K562 (cell line): ENCODE results near the gene TLCD4. TPM values are rescaled to one million over a fixed set of nuclear protein-coding genes. Genes with fewer than 3 reads are reported as not detected.
A peak's percentile ranks its signal among the peaks of the same experiment; 100 is the strongest.

Source experiments
- CXXC5 ChIP-seq: fragments of 250-450 bp; sonication (Bioruptor Pico); IDR thresholded peaks from 2 replicates; pipeline ENCODE4 v1.8.0; 2022; ENCODE audit warnings: inconsistent platforms, mild to moderate bottlenecking, moderate library complexity
- EP400 ChIP-seq: fragments of 450-650 bp; IDR thresholded peaks from 2 replicates; pipeline ENCODE4 v1.6.1; 2017; ENCODE audit warnings: antibody characterized with exemption, mild to moderate bottlenecking, moderate library complexity
- IRF2 ChIP-seq: sonication (generic); formaldehyde crosslinking; IDR thresholded peaks from 2 replicates; pipeline ENCODE4 v1.8.1; 2022; ENCODE audit warnings: mild to moderate bottlenecking, missing genetic modification reagents
- NONO ChIP-seq, 2 experiments: fragments of 200-400 bp in 1 of 2; fragments of 450-650 bp in 1 of 2; formaldehyde crosslinking in 1 of 2; IDR thresholded peaks; 2 replicates each; pipeline ENCODE4 v1.6.1; 2017; ENCODE audit warnings: low read depth in 2 of 2, mild to moderate bottlenecking in 2 of 2, moderate library complexity in 2 of 2, low read length in 1 of 2
- PPARD ChIP-seq: fragments of 250-450 bp; sonication (Bioruptor Pico); IDR thresholded peaks from 2 replicates; pipeline ENCODE4 v1.8.0; 2022; ENCODE audit warnings: inconsistent platforms, mild to moderate bottlenecking, moderate library complexity
- SMARCE1 ChIP-seq: fragments of 450-650 bp; IDR thresholded peaks from 2 replicates; pipeline ENCODE4 v1.7.1; 2016; ENCODE audit warnings: mild to moderate bottlenecking
- SOX6 ChIP-seq: fragments of 450-650 bp; IDR thresholded peaks from 2 replicates; pipeline ENCODE4 v1.6.1; 2014; ENCODE audit warnings: mild to moderate bottlenecking
- U2AF1 ChIP-seq: fragments of 200-400 bp; formaldehyde crosslinking; optimal IDR thresholded peaks from 2 replicates; pipeline ENCODE3; 2017; ENCODE audit warnings: mild to moderate bottlenecking, low read depth, low read length, moderate library complexity
- YY1 ChIP-seq, 3 experiments: IDR thresholded peaks; 2 replicates each; pipeline ENCODE4 v1.6.1; 2011; ENCODE audit warnings: low read length in 2 of 3, mild to moderate bottlenecking in 2 of 3, moderate library complexity in 2 of 3, borderline replicate concordance in 1 of 3, control low read depth in 1 of 3, low read depth in 1 of 3; ENCODE audit not compliant: insufficient read depth in 3 of 3, insufficient replicate concordance in 2 of 3, control insufficient read depth in 1 of 3, insufficient read length in 1 of 3; ENCODE audit errors: extremely low read depth in 1 of 3
- ZBED1 ChIP-seq: IDR thresholded peaks from 2 replicates; pipeline ENCODE4 v1.6.1; 2014
- polyA plus RNA-seq, 8 experiments: library from polyadenylated mRNA; depleted of rRNA in 4 of 8; stranded (reverse) in 5 of 8; unstranded in 3 of 8; fragments of >200 nt; fragmentation: Nextera tagmentation in 2 of 8; fragmentation: Illumina TruSeq in 1 of 8; extraction: Ambion mirVana in 2 of 8; extraction: Trizol in 1 of 8; gene quantifications; 2 replicates each; pipeline versions ENCODE4 v1.2.1 to v1.2.3, GENCODE V29; 2011 to 2014; ENCODE audit warnings: inconsistent platforms in 1 of 8, missing spikeins in 1 of 8
- total RNA-seq, 7 experiments: library from RNA; depleted of rRNA in 6 of 7; stranded (reverse); fragments of >200 nt in 6 of 7; fragmentation: Illumina TruSeq in 2 of 7; extraction: Trizol in 2 of 7; gene quantifications; 2 replicates each; pipeline versions ENCODE4 v1.2.1 to v1.2.3, GENCODE V29; 2011 to 2021; ENCODE audit warnings: low replicate concordance in 1 of 7
- TF ChIP-seq, protein P1 (sequence below): fragments of 450-650 bp; IDR thresholded peaks from 2 replicates; pipeline ENCODE4 v1.7.1; 2018; ENCODE audit warnings: mild to moderate bottlenecking, low read depth; ENCODE audit not compliant: partially characterized antibody
- TF ChIP-seq, protein P2 (sequence below): fragments of 450-650 bp; IDR thresholded peaks from 2 replicates; pipeline ENCODE4 v1.6.1; 2016; ENCODE audit warnings: low read depth, mild to moderate bottlenecking, moderate library complexity
- TF ChIP-seq, protein P3 (sequence below): sonication (generic); formaldehyde crosslinking; IDR thresholded peaks from 2 replicates; pipeline ENCODE4 v1.8.1; 2023; ENCODE audit warnings: mild to moderate bottlenecking, missing genetic modification reagents
- TF ChIP-seq, protein P4 (sequence below): fragments of 450-650 bp; IDR thresholded peaks from 2 replicates; pipeline ENCODE4 v1.6.1; 2017; ENCODE audit warnings: antibody characterized with exemption, mild to moderate bottlenecking

TLCD4 gene
- total and polyA plus RNA-seq, 9 of the 15 experiments (the other 6 are each of a cell fraction or from before 2014, with no cell fraction given): 3.5 to 19.8 (median 7.6) TPM

DNA sequence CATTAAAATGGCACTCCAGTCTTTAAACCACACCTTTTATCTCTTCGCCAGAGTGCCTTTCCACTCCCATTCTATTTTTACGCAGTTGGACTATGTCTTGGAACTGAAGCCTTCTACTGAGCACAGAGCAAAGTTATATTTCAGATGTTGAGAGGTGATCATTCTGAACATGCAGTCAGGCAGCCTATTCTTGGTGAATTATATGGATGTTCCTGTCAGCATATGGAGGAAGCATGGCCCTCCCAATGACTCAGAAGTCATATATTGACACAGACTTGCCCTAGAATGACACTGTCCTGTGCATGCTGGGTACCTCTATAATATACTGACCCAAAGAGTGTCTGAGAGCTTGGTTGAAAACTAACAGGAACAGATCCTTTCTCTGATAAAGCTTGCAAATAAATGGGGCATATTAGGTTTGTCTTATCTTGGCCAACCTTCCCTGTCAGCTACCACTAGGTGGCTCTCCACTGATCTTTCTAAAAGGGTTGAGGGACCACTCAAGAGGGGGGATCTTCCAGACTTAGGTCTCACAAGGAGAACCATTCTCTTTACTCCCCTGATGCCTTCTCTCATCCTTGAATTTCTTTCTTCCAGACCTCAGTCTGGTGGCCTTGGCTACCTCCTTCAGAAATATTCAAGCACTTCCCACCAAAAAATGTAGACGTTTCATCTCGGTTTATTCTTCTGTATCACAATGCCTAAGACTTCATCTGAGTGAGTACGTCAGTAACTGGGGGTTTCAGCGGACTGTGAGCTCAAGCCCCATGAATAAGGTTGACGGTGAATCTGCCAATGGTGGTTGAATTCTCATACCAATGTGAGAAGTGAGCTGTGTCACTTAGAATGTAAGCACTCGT is 32.6 kb upstream of the TLCD4 start (continued):
- TF ChIP-seq U2AF1 (no peak), YY1 (IDR thresholded peaks at IDR 0.05; ENCODE audit: borderline replicate concordance in 1 of 3, control insufficient read depth in 1 of 3, extremely low read depth in 1 of 3, insufficient read depth in 3 of 3, insufficient read length in 1 of 3, insufficient replicate concordance in 2 of 3, low read depth in 1 of 3, low read length in 2 of 3) (peak in 1 of 3 experiments; percentile 36), PPARD (CRISPR knock-in tag) (no peak), IRF2 (no peak), EP400 (no peak), ZBED1 (no peak), SMARCE1 (0 out of 2 replicates have a peak, but pooled peaks have one; percentile 36), CXXC5 (CRISPR knock-in tag) (peak; percentile 72), SOX6 (no peak; the same call in 1 of the 2 replicates), NONO (IDR thresholded peaks at IDR 0.05; ENCODE audit: low read depth in 2 of 2, low read length in 1 of 2) (no peak)
- TF ChIP-seq, protein P1, sequence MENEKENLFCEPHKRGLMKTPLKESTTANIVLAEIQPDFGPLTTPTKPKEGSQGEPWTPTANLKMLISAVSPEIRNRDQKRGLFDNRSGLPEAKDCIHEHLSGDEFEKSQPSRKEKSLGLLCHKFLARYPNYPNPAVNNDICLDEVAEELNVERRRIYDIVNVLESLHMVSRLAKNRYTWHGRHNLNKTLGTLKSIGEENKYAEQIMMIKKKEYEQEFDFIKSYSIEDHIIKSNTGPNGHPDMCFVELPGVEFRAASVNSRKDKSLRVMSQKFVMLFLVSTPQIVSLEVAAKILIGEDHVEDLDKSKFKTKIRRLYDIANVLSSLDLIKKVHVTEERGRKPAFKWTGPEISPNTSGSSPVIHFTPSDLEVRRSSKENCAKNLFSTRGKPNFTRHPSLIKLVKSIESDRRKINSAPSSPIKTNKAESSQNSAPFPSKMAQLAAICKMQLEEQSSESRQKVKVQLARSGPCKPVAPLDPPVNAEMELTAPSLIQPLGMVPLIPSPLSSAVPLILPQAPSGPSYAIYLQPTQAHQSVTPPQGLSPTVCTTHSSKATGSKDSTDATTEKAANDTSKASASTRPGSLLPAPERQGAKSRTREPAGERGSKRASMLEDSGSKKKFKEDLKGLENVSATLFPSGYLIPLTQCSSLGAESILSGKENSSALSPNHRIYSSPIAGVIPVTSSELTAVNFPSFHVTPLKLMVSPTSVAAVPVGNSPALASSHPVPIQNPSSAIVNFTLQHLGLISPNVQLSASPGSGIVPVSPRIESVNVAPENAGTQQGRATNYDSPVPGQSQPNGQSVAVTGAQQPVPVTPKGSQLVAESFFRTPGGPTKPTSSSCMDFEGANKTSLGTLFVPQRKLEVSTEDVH: peak; percentile 23
- TF ChIP-seq, protein P2, sequence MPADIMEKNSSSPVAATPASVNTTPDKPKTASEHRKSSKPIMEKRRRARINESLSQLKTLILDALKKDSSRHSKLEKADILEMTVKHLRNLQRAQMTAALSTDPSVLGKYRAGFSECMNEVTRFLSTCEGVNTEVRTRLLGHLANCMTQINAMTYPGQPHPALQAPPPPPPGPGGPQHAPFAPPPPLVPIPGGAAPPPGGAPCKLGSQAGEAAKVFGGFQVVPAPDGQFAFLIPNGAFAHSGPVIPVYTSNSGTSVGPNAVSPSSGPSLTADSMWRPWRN: no peak
- TF ChIP-seq, protein P3, sequence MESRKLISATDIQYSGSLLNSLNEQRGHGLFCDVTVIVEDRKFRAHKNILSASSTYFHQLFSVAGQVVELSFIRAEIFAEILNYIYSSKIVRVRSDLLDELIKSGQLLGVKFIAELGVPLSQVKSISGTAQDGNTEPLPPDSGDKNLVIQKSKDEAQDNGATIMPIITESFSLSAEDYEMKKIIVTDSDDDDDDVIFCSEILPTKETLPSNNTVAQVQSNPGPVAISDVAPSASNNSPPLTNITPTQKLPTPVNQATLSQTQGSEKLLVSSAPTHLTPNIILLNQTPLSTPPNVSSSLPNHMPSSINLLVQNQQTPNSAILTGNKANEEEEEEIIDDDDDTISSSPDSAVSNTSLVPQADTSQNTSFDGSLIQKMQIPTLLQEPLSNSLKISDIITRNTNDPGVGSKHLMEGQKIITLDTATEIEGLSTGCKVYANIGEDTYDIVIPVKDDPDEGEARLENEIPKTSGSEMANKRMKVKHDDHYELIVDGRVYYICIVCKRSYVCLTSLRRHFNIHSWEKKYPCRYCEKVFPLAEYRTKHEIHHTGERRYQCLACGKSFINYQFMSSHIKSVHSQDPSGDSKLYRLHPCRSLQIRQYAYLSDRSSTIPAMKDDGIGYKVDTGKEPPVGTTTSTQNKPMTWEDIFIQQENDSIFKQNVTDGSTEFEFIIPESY: no peak
- TF ChIP-seq, protein P4, sequence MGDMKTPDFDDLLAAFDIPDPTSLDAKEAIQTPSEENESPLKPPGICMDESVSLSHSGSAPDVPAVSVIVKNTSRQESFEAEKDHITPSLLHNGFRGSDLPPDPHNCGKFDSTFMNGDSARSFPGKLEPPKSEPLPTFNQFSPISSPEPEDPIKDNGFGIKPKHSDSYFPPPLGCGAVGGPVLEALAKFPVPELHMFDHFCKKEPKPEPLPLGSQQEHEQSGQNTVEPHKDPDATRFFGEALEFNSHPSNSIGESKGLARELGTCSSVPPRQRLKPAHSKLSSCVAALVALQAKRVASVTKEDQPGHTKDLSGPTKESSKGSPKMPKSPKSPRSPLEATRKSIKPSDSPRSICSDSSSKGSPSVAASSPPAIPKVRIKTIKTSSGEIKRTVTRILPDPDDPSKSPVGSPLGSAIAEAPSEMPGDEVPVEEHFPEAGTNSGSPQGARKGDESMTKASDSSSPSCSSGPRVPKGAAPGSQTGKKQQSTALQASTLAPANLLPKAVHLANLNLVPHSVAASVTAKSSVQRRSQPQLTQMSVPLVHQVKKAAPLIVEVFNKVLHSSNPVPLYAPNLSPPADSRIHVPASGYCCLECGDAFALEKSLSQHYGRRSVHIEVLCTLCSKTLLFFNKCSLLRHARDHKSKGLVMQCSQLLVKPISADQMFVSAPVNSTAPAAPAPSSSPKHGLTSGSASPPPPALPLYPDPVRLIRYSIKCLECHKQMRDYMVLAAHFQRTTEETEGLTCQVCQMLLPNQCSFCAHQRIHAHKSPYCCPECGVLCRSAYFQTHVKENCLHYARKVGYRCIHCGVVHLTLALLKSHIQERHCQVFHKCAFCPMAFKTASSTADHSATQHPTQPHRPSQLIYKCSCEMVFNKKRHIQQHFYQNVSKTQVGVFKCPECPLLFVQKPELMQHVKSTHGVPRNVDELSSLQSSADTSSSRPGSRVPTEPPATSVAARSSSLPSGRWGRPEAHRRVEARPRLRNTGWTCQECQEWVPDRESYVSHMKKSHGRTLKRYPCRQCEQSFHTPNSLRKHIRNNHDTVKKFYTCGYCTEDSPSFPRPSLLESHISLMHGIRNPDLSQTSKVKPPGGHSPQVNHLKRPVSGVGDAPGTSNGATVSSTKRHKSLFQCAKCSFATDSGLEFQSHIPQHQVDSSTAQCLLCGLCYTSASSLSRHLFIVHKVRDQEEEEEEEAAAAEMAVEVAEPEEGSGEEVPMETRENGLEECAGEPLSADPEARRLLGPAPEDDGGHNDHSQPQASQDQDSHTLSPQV: peak; percentile 99
